Suprapubic skin (tissue), 4 donors: Measurements from ENCODE around the gene FILIP1L.

Experiments
- CTCF ChIP-seq, 2 donors: fragments of 200-600 bp in 1 of 2; fragments of 450-650 bp in 1 of 2; sonication (generic) in 1 of 2; IDR thresholded peaks; one replicate each; pipeline ENCODE4 v1.5.1; 2016 to 2019; ENCODE audit warnings: antibody characterized with exemption in 2 of 2, mild to moderate bottlenecking in 1 of 2, moderate library complexity in 1 of 2
- EP300 ChIP-seq: sonication (generic); formaldehyde crosslinking; IDR thresholded peaks from one replicate; pipeline ENCODE4 v1.6.1; 2017; ENCODE audit warnings: antibody characterized with exemption
- POLR2A ChIP-seq, 2 donors: fragments of 450-650 bp; IDR thresholded peaks; one replicate each; pipeline ENCODE4 v1.6.1; 2017; ENCODE audit warnings: antibody characterized with exemption in 2 of 2, mild to moderate bottlenecking in 2 of 2, moderate library complexity in 2 of 2
- POLR2AphosphoS5 ChIP-seq, 3 donors: sonication (generic); formaldehyde crosslinking; IDR thresholded peaks; one replicate each; pipeline ENCODE4 v1.6.1; 2017; ENCODE audit warnings: antibody characterized with exemption in 3 of 3

GRCh38 chr3:99836681-99837080 lies 277.6 kb downstream of the FILIP1L start:
- TF ChIP-seq CTCF (IDR thresholded peaks at IDR 0.05) (no peak), POLR2A (IDR thresholded peaks at IDR 0.05) (no peak), EP300 (no peak), POLR2AphosphoS5 (IDR thresholded peaks at IDR 0.05) (no peak)
